ENCODE measurements around the gene CNTN6.
"Not testable (repeated sequence)": the region's sequence is repeated elsewhere in the genome, so short reads cannot be mapped to it uniquely, and the experiment has no call there.

The CNTN6 gene

DNA sequence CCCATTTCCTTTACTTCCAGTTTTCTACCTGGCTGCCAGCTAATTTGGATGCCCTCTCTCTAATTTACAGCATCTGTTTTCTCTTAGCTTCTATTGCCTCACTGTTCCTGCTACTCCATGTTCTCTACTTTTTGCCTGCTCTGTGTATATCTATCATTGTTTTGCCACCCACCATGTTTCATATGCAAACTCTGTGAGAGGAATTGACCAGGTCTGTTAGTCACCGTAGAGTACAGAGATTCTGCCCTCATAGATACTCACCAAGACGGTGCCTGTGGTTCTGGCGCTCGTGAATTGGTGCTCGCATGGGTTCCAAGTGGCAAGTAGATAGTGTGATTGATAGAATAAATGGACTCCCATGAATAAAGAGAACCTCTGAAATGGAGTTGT is 288.8 kb downstream of the CNTN6 start:
- no peak for DNase-seq (ENCODE audit: extremely low read depth, low read depth)

DNA sequence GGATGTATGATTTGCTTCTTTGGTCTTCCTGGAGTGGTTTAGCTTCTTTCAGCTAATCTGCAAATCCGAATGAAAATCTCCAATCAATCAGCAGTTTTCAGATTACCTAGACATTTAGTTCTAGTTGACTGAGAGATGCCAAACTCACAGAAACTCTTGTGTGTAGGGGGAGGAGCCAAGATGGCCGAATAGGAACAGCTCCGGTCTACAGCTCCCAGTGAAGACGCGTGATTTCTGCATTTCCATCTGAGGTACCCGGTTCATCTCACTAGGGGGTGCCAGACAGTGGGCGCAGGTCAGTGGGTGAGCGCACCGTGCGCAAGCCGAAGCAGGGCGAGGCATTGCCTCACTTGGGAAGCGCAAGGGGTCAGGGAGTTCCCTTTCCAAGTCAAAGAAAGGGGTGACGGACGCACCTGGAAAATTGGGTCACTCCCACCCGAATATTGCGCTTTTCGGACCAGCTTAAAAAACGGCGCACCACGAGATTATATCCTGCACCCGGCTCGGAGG is 294.6 kb downstream of the CNTN6 start:
- not testable (repeated sequence) for DNase-seq (ENCODE audit: extremely low read depth, low read depth)

More for the DNA sequence above, 288.8 kb downstream of the CNTN6 start:
- TF ChIP-seq, protein P1, sequence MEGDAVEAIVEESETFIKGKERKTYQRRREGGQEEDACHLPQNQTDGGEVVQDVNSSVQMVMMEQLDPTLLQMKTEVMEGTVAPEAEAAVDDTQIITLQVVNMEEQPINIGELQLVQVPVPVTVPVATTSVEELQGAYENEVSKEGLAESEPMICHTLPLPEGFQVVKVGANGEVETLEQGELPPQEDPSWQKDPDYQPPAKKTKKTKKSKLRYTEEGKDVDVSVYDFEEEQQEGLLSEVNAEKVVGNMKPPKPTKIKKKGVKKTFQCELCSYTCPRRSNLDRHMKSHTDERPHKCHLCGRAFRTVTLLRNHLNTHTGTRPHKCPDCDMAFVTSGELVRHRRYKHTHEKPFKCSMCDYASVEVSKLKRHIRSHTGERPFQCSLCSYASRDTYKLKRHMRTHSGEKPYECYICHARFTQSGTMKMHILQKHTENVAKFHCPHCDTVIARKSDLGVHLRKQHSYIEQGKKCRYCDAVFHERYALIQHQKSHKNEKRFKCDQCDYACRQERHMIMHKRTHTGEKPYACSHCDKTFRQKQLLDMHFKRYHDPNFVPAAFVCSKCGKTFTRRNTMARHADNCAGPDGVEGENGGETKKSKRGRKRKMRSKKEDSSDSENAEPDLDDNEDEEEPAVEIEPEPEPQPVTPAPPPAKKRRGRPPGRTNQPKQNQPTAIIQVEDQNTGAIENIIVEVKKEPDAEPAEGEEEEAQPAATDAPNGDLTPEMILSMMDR (IDR thresholded peaks at IDR 0.05; ENCODE audit: low read depth, low read length) = no peak

DNA sequence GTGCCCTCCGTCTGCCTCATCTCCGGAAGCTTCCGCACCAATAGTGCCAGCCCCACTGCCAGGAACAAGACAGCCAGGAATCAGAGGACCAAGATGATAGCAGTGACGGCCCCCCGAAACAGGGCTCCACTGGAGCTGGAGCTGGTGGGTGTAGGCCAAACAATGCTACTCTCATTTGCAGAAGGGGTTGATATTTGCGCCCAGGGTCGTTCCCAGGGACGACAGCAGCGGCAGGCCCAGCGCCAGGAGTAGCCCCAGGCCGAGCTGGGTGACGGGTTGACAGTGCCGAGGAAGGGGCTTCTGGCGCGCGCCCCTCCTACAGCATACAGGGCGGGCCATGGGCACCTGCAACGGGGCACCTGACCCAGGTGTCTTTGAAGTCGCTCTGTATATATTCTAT is 301.4 kb downstream of the CNTN6 start:
- TF ChIP-seq, protein P1 (IDR thresholded peaks at IDR 0.05; ENCODE audit: low read depth, low read length) = no peak

DNA sequence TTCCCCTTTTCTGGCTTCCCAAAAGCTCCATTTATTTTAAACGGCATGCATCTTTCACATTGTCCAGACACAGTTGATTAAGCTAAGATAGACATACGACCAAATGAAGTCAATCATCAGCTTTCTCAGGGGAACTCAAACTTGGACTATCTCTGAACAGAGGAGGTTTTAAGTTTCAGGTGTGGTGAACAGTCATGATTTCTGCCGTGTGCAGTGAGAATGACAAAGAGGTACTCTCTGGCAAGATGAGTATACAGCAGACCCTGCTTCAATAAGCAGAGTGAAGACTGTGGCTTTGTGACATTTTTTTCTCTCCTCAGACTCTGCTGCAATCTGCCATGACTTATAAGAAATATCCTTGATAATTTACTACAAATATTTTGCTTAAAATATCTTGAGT is 307.7 kb downstream of the CNTN6 start:
- TF ChIP-seq, protein P1 (IDR thresholded peaks at IDR 0.05; ENCODE audit: low read depth, low read length) = no peak
- no peak for DNase-seq (ENCODE audit: extremely low read depth, low read depth)

More for the DNA sequence above, 301.4 kb downstream of the CNTN6 start:
- DNase-seq (ENCODE audit: extremely low read depth, low read depth) = no peak

DNA sequence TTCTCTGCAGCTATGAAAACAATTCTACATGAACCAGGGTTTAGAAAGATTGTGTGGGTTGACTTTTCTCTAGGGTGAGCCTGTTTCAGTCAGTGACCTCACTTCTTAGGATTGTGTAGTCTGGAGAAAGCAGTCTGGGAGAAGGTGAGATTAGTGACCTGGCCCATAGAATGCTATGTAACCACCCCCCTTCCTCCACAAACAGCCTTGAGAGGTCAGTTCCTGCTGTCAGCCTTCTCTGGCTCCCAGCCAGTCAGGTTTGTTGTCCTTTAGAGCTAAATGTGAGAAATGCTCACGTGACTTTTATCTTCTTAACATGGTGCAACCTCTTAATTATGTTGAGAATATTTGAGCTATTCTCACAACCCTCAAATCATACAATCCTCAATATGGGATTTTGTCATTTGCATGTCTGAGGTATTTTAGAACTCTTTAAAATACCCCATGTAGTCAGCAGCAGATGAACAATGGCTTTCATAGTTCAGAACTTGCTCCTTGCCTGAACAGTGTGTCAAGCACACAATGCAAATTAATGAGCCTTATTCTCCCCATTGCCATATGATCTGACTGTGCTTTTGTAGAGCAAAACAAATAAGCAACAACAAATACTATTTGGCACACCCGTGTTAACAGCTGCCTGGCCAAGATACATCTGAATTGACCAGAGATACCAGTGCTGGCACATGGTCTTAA is 311.6 kb downstream of the CNTN6 start:
- no peak for DNase-seq (ENCODE audit: extremely low read depth, low read depth)
- TF ChIP-seq, protein P1 (IDR thresholded peaks at IDR 0.05; ENCODE audit: low read depth, low read length) = no peak

DNA sequence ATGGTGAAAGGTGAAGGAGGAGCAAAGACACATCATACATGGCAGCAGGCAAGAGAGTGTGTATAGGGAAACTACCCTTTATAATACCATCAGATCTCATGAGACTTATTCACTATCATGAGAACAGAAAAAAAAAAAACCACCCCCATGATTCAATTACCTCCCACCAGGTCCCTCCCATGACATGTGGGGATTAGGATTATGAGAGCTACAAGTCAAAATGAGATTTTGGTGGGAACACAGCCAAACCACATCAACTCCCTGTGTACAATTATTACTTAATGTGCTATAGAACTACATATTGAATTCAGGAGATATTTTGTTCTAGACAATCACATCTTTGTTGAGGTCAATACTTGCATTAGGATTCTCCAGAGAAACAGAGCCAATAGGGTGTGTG is 313.4 kb downstream of the CNTN6 start:
- TF ChIP-seq, protein P1 (IDR thresholded peaks at IDR 0.05; ENCODE audit: low read depth, low read length) = no peak
- DNase-seq (ENCODE audit: extremely low read depth, low read depth) = no peak

DNA sequence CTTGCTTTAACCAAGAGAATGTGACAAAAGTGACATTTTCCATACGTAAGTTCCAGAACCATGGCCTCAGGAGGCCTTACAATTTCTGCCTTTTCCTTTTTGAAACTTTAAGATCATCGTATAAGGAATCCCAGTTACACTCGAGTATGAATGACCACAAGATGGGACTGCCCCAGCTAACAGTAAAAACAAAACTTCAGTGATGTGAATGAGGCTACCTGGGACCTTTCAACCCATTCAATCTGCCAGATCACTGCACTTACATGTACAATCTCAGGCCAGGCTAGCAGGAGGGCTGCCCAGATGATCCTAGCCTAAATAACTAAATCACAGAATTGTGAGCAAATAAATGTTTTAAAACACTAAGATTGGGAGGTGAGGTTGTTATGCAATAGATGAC is 328.8 kb downstream of the CNTN6 start:
- TF ChIP-seq, protein P1 (IDR thresholded peaks at IDR 0.05; ENCODE audit: low read depth, low read length) = no peak
- DNase-seq (ENCODE audit: extremely low read depth, low read depth) = no peak
